ENCODE measurements around the gene LINC00237. TPM values are rescaled to one million over a fixed set of nuclear protein-coding genes. Genes with fewer than 3 reads are reported as not detected.
A peak's percentile ranks its signal among the peaks of the same experiment; 100 is the strongest.

Gene LINC00237
- polyA plus RNA-seq, 2 of the 4 experiments (the other 2 are of a cell fraction) = not detected

DNA sequence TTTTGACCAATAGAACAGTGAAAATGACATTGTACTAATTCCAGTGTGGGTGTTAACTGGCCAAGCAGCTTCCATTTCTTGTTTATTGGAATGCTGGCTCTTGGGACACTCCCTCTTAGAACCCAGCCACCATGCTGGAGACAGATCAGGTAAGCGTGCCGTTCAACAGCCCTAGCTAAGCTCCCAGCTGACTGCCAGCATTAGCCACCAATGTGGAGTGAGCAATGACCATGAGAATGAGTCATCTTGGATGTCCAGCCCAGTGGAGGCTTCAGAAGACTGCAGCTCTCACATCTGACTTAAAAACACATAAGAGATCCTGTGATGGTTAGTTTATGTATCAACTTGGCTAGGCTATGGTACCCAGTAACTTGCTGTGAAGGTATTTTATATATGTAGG is 3.0 kb upstream of the LINC00237 start:
- no peak for TF ChIP-seq ZSCAN20 (CRISPR knock-in tag; IDR thresholded peaks at IDR 0.05)
- no peak for TF ChIP-seq MAFK (IDR thresholded peaks at IDR 0.05; ENCODE audit: partially characterized antibody)
- TF ChIP-seq POLR2A (IDR thresholded peaks at IDR 0.05; ENCODE audit: low read length) = no peak
- 77% methylated on average over 2 of the region's 2 CpGs for WGBS (ENCODE audit: missing lambda C conversion rate)
- no peak for FAIRE-seq
- CTCF ChIA-PET = no interaction called here
- DNase-seq (ENCODE audit: low read depth in 1 of 2, low spot score in 1 of 2) = no peak
- Histone ChIP-seq H3K9me3 (no peaks in the 10 kb centered on the region), H3K27ac (no peak overlapping the region), H3K4me3 (no peak overlapping the region), H3K4me1 (no peaks in the 10 kb centered on the region), H3K4me2 (no peak overlapping the region)
- POLR2A ChIA-PET = no interaction called here
- ATAC-seq = no peak

DNA sequence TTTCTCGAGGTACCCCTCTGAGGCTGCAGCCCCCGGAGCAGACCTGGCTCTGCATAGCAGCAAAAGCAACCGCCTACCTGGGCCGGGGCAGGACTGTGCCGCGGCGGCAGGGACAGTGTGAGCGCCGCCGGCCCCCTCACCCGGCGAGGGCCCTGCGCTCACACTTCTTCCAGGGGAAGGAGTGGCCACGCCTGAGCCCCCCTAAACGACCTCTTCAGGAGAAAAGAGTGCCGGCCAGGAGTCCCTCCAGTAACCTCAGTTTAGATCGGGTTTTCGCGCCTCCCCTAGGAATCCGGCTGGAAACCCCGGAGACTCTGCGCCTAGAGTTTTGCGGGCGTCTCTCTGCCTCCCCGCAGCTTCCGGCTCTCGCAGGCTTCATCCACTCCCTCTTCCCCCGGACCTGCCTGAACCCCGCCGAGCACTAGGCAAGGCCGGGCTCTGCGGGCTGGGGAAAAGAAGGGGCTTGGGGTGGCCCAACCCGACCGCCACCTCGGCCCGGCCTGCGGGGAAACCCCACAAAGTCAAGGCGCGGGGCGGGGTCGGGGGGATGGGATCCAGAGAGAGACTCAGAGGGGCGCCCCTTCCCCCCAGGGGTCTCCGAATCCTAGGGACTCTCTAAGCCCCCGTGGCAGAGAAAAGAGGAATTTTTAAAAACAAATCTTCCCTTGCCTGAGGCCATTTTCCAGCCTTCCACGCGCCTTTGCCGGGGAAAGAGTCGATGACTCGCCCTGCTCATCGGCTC is 558 bp downstream of the LINC00237 start:
- TF ChIP-seq POLR2A (IDR thresholded peaks at IDR 0.05; ENCODE audit: low read length) = no peak
- no peak for TF ChIP-seq HOXB5 (CRISPR knock-in tag; IDR thresholded peaks at IDR 0.05)
- TF ChIP-seq CHD4 (IDR thresholded peaks at IDR 0.05; ENCODE audit: borderline replicate concordance) = no peak
- TF ChIP-seq POLR2AphosphoS2 (conservative IDR thresholded peaks at IDR 0.05; ENCODE audit: low read length) = no peak
- no peak for TF ChIP-seq ZSCAN20 (CRISPR knock-in tag; IDR thresholded peaks at IDR 0.05)
- TF ChIP-seq EP300 (IDR thresholded peaks at IDR 0.05) = no peak
- TF ChIP-seq CBX8 (IDR thresholded peaks at IDR 0.05) = no peak
- no peak for TF ChIP-seq HDAC2 (IDR thresholded peaks at IDR 0.05)
- TF ChIP-seq, protein P1, sequence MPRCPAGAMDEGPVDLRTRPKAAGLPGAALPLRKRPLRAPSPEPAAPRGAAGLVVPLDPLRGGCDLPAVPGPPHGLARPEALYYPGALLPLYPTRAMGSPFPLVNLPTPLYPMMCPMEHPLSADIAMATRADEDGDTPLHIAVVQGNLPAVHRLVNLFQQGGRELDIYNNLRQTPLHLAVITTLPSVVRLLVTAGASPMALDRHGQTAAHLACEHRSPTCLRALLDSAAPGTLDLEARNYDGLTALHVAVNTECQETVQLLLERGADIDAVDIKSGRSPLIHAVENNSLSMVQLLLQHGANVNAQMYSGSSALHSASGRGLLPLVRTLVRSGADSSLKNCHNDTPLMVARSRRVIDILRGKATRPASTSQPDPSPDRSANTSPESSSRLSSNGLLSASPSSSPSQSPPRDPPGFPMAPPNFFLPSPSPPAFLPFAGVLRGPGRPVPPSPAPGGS (IDR thresholded peaks at IDR 0.05) = no peak
- TF ChIP-seq, protein P2, sequence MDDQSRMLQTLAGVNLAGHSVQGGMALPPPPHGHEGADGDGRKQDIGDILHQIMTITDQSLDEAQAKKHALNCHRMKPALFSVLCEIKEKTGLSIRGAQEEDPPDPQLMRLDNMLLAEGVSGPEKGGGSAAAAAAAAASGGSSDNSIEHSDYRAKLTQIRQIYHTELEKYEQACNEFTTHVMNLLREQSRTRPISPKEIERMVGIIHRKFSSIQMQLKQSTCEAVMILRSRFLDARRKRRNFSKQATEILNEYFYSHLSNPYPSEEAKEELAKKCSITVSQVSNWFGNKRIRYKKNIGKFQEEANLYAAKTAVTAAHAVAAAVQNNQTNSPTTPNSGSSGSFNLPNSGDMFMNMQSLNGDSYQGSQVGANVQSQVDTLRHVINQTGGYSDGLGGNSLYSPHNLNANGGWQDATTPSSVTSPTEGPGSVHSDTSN (IDR thresholded peaks at IDR 0.05) = no peak
- TF ChIP-seq TFCP2L1 (CRISPR knock-in tag; IDR thresholded peaks at IDR 0.05) = no peak
- no peak for TF ChIP-seq ZFP36 (IDR thresholded peaks at IDR 0.05; ENCODE audit: borderline replicate concordance, partially characterized antibody)
- no peak for TF ChIP-seq ZC3H11A (IDR thresholded peaks at IDR 0.05)
- TF ChIP-seq MAZ (IDR thresholded peaks at IDR 0.05; ENCODE audit: borderline replicate concordance, low read depth, low read length) = no peak
- ChIA-PET CTCF (interaction anchor here (0.6 kb wide), 1 partner anchor 311 kb away, joined by 3 read pairs; no protein-coding TSS in a partner anchor), POLR2A (no interaction called here)
- Histone ChIP-seq H3K27ac (0 out of 6 replicates have a peak overlapping the region, but pooled peaks of 1 of the 2 experiments have one; percentile 31), H3K4me1 (peaks cover under 1% of the 10 kb centered on the region; the same call in 1 of the 3 replicates), H3K4me2 (peak overlapping the region; percentile 66), H3K9me3 (no peaks in the 10 kb centered on the region), H3K4me3 (peak overlapping the region; percentile 27; the same call in 1 of the 3 replicates)
- no peak for FAIRE-seq
- no peak for DNase-seq (ENCODE audit: low read depth in 1 of 2, low spot score in 1 of 2)
- WGBS (ENCODE audit: missing lambda C conversion rate) = 28% methylated on average over 41 of the region's 50 CpGs
- peak in 1 of 2 experiments; percentile 22; a peak in 2 of 6 replicates for ATAC-seq

DNA sequence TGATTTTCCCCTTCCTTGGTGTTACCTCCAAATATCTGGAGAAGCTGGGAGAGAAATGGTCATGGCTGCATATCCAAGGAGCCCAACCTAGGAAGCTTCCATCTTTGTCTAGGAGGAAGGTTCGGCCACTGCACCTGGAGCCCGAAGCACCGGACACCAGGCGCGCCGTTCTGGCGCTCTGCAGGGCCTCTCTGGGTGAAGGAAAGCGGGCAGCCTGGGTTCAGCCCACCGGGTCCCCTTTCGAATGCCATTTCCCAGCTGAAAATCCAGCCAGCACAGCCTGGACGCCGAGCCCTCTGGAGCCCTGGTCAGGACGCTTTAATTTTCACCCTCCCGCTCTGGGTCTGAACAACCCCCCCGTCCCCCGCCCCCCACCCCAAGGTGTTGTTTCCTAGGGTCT is 1.2 kb downstream of the LINC00237 start:
- FAIRE-seq (no peak), ATAC-seq (no peak), DNase-seq (ENCODE audit: low read depth in 1 of 2, low spot score in 1 of 2) (no peak)
- ChIA-PET CTCF (interaction anchor here (0.6 kb wide), 1 partner anchor 310 kb away, joined by 3 read pairs; no protein-coding TSS in a partner anchor), POLR2A (no interaction called here)
- H3K4me3 ChIP-seq = no peak overlapping the region
- 58% methylated on average over 9 of the region's 16 CpGs for WGBS (ENCODE audit: missing lambda C conversion rate)
- H3K9me3 ChIP-seq = no peaks in the 10 kb centered on the region
- H3K4me1 ChIP-seq = peaks cover 3% of the 10 kb centered on the region; the same call in 1 of the 3 replicates
- peak overlapping the region; percentile 66; the same call in 1 of the 3 replicates for H3K4me2 ChIP-seq
- no peak overlapping the region for H3K27ac ChIP-seq
- TF ChIP-seq, protein P3, sequence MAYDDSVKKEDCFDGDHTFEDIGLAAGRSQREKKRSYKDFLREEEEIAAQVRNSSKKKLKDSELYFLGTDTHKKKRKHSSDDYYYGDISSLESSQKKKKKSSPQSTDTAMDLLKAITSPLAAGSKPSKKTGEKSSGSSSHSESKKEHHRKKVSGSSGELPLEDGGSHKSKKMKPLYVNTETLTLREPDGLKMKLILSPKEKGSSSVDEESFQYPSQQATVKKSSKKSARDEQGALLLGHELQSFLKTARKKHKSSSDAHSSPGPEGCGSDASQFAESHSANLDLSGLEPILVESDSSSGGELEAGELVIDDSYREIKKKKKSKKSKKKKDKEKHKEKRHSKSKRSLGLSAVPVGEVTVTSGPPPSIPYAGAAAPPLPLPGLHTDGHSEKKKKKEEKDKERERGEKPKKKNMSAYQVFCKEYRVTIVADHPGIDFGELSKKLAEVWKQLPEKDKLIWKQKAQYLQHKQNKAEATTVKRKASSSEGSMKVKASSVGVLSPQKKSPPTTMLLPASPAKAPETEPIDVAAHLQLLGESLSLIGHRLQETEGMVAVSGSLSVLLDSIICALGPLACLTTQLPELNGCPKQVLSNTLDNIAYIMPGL (CRISPR knock-in tag; IDR thresholded peaks at IDR 0.05; ENCODE audit: borderline replicate concordance) = no peak
- TF ChIP-seq, protein P4, sequence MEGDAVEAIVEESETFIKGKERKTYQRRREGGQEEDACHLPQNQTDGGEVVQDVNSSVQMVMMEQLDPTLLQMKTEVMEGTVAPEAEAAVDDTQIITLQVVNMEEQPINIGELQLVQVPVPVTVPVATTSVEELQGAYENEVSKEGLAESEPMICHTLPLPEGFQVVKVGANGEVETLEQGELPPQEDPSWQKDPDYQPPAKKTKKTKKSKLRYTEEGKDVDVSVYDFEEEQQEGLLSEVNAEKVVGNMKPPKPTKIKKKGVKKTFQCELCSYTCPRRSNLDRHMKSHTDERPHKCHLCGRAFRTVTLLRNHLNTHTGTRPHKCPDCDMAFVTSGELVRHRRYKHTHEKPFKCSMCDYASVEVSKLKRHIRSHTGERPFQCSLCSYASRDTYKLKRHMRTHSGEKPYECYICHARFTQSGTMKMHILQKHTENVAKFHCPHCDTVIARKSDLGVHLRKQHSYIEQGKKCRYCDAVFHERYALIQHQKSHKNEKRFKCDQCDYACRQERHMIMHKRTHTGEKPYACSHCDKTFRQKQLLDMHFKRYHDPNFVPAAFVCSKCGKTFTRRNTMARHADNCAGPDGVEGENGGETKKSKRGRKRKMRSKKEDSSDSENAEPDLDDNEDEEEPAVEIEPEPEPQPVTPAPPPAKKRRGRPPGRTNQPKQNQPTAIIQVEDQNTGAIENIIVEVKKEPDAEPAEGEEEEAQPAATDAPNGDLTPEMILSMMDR (IDR thresholded peaks at IDR 0.05) = no peak
- TF ChIP-seq KDM1A (IDR thresholded peaks at IDR 0.05; ENCODE audit: low read depth) (no peak), TFCP2L1 (CRISPR knock-in tag; IDR thresholded peaks at IDR 0.05) (no peak), NPAS2 (CRISPR knock-in tag; IDR thresholded peaks at IDR 0.05; ENCODE audit: borderline replicate concordance) (no peak), TP53 (CRISPR knock-in tag; IDR thresholded peaks at IDR 0.05) (no peak), JUNB (IDR thresholded peaks at IDR 0.05) (no peak), RCOR1 (IDR thresholded peaks at IDR 0.05; ENCODE audit: low read depth, low read length) (no peak), RNF2 (IDR thresholded peaks at IDR 0.05; ENCODE audit: borderline replicate concordance, low read depth) (no peak), CEBPB (IDR thresholded peaks at IDR 0.05) (no peak), MAFK (IDR thresholded peaks at IDR 0.05; ENCODE audit: partially characterized antibody) (no peak), POLR2AphosphoS2 (conservative IDR thresholded peaks at IDR 0.05; ENCODE audit: low read length) (no peak), KDM5A (IDR thresholded peaks at IDR 0.05) (no peak), SMC3 (IDR thresholded peaks at IDR 0.05) (no peak), CBX2 (IDR thresholded peaks at IDR 0.05; ENCODE audit: borderline replicate concordance, low read depth) (no peak), HOXB5 (CRISPR knock-in tag; IDR thresholded peaks at IDR 0.05) (no peak)
- TF ChIP-seq, protein P2 (IDR thresholded peaks at IDR 0.05) = no peak

Data from A549 (cell line).